Activated naive CD8-positive, alpha-beta T cell treated with anti-CD3 and anti-CD28 coated beads, Interleukin-2, amount 10 ng/mL, durations not matched to agents 7 days and 5 days (primary cell): Measurements from ENCODE around the gene SP8. TPM values are rescaled to one million over a fixed set of nuclear protein-coding genes. Genes with fewer than 3 reads are reported as not detected.

Experiments used
- ATAC-seq: fragments of 150-1000 bp; cut with Tn5 transposase; one replicate; pipeline ENCODE4 v1.10.0; 2021; ENCODE audit warnings: low read depth, moderate library complexity
- POLR2A ChIA-PET: fragments of 350-600 bp; sonication (Branson Sonifier 250); formaldehyde crosslinking; loops from one replicate; lab custom pipeline; 2021; ENCODE audit warnings: antibody characterized with exemption; lab: Charles Lee
- DNase-seq: peaks from one replicate; pipeline ENCODE4 v3.0.0; 2021
- H3K27ac Mint-ChIP-seq: one replicate; pipeline ENCODE4 v1.8.0; 2022; ENCODE audit warnings: mild to moderate bottlenecking, mixed read lengths
- H3K27me3 Mint-ChIP-seq: one replicate; pipeline ENCODE4 v1.8.0; 2022; ENCODE audit warnings: mild to moderate bottlenecking, moderate library complexity, mixed read lengths
- H3K36me3 Mint-ChIP-seq: one replicate; pipeline ENCODE4 v1.8.0; 2021; ENCODE audit warnings: mild to moderate bottlenecking, mixed read lengths
- H3K4me1 Mint-ChIP-seq: one replicate; pipeline ENCODE4 v1.8.0; 2021; ENCODE audit warnings: mixed read lengths
- H3K4me3 Mint-ChIP-seq: one replicate; pipeline ENCODE4 v1.8.0; 2022; ENCODE audit warnings: mild to moderate bottlenecking, moderate library complexity, mixed read lengths
- H3K9me3 Mint-ChIP-seq: one replicate; pipeline ENCODE4 v1.8.0; 2021; ENCODE audit warnings: mixed read lengths
- total RNA-seq, 2 experiments: library from RNA; stranded (reverse); gene quantifications; one replicate each; pipeline ENCODE4 v1.2.3, GENCODE V29; 2021

SP8 gene
- total RNA-seq, 2 experiments from 2014 or later = not detected

GRCh38 chr7:20790375-20790774 is 3.7 kb upstream of the SP8 start:
- DNase-seq (no peak), ATAC-seq (no peak)
- Mint-ChIP-seq H3K27ac (no peak overlapping the region), H3K27me3 (peaks cover 86% of the 10 kb centered on the region), H3K4me3 (peak overlapping the region; percentile 2), H3K4me1 (peaks cover 12% of the 10 kb centered on the region), H3K9me3 (peaks cover 9% of the 10 kb centered on the region), H3K36me3 (no peaks in the 10 kb centered on the region)
- POLR2A ChIA-PET = no interaction called here

GRCh38 chr7:20788420-20788990 is 1.8 kb upstream of the SP8 start:
- DNase-seq = no peak
- H3K36me3 Mint-ChIP-seq = peaks cover 2% of the 10 kb centered on the region
- H3K27me3 Mint-ChIP-seq = peaks cover 80% of the 10 kb centered on the region
- ATAC-seq = no peak
- H3K9me3 Mint-ChIP-seq = peaks cover 9% of the 10 kb centered on the region
- H3K27ac Mint-ChIP-seq = no peak overlapping the region
- POLR2A ChIA-PET = no interaction called here
- H3K4me3 Mint-ChIP-seq = no peak overlapping the region
- H3K4me1 Mint-ChIP-seq = peaks cover 16% of the 10 kb centered on the region

- Mint-ChIP-seq H3K9me3 (peaks cover 11% of the 10 kb centered on the region), H3K4me1 (peaks cover 18% of the 10 kb centered on the region), H3K4me3 (peak overlapping the region; percentile 48), H3K27ac (no peak overlapping the region), H3K36me3 (peaks cover 2% of the 10 kb centered on the region), H3K27me3 (peaks cover 80% of the 10 kb centered on the region)
- DNase-seq = no peak
- no peak for ATAC-seq
- POLR2A ChIA-PET = no interaction called here
These were observed 1.2 kb upstream of the SP8 start for GRCh38 chr7:20787660-20788419.

- peaks cover 18% of the 10 kb centered on the region for H3K4me1 Mint-ChIP-seq
- DNase-seq (no peak), ATAC-seq (no peak)
- peaks cover 2% of the 10 kb centered on the region for H3K36me3 Mint-ChIP-seq
- peak overlapping the region; percentile 28 for H3K27ac Mint-ChIP-seq
- POLR2A ChIA-PET = no interaction called here
- peak overlapping the region; percentile 74 for H3K4me3 Mint-ChIP-seq
- peaks cover 8% of the 10 kb centered on the region for H3K9me3 Mint-ChIP-seq
- H3K27me3 Mint-ChIP-seq = peaks cover 80% of the 10 kb centered on the region
These were observed 286 bp downstream of the SP8 start for GRCh38 chr7:20786421-20786778.

- Mint-ChIP-seq H3K4me1 (peaks cover 15% of the 10 kb centered on the region), H3K27ac (peak overlapping the region; percentile 28), H3K36me3 (peaks cover 2% of the 10 kb centered on the region), H3K9me3 (peaks cover 8% of the 10 kb centered on the region), H3K27me3 (peaks cover 78% of the 10 kb centered on the region), H3K4me3 (peak overlapping the region; percentile 74)
- ATAC-seq (no peak), DNase-seq (no peak)
- POLR2A ChIA-PET = interaction anchor here (0.6 kb wide), 1 partner anchor 643 kb away, joined by 6 read pairs; no protein-coding TSS in a partner anchor
These were observed 655 bp downstream of the SP8 start for GRCh38 chr7:20786049-20786412.

GRCh38 chr7:20785157-20786048 is 1.3 kb downstream of the SP8 start:
- POLR2A ChIA-PET = interaction anchor here (0.6 kb wide), 1 partner anchor 644 kb away, joined by 6 read pairs; no protein-coding TSS in a partner anchor
- H3K27me3 Mint-ChIP-seq = peaks cover 78% of the 10 kb centered on the region

GRCh38 chr7:20784388-20785156 is 2.1 kb downstream of the SP8 start:
- POLR2A ChIA-PET = no interaction called here
- H3K36me3 Mint-ChIP-seq = peaks cover 2% of the 10 kb centered on the region
- H3K9me3 Mint-ChIP-seq = peaks cover 6% of the 10 kb centered on the region
- peak; percentile 50 for DNase-seq
- ATAC-seq = no peak
- no peak overlapping the region for H3K4me3 Mint-ChIP-seq
- no peak overlapping the region for H3K27ac Mint-ChIP-seq
- peaks cover 14% of the 10 kb centered on the region for H3K4me1 Mint-ChIP-seq
- peaks cover 78% of the 10 kb centered on the region for H3K27me3 Mint-ChIP-seq

More at GRCh38 chr7:20785157-20786048, 1.3 kb downstream of the SP8 start:
- DNase-seq (peak; percentile 41), ATAC-seq (no peak)
- H3K27ac Mint-ChIP-seq = peak overlapping the region; percentile 28
- peak overlapping the region; percentile 74 for H3K4me3 Mint-ChIP-seq
- peaks cover 2% of the 10 kb centered on the region for H3K36me3 Mint-ChIP-seq
- peaks cover 8% of the 10 kb centered on the region for H3K9me3 Mint-ChIP-seq
- H3K4me1 Mint-ChIP-seq = peaks cover 15% of the 10 kb centered on the region

- Mint-ChIP-seq H3K27ac (peak overlapping the region; percentile 84), H3K4me3 (peak overlapping the region; percentile 63), H3K9me3 (peaks cover 6% of the 10 kb centered on the region), H3K4me1 (peaks cover 14% of the 10 kb centered on the region), H3K36me3 (peaks cover 2% of the 10 kb centered on the region), H3K27me3 (peaks cover 82% of the 10 kb centered on the region)
- DNase-seq (no peak), ATAC-seq (no peak)
- POLR2A ChIA-PET = no interaction called here
These were observed 2.8 kb downstream of the SP8 start for GRCh38 chr7:20783700-20784387.

- DNase-seq (no peak), ATAC-seq (no peak)
- Mint-ChIP-seq H3K36me3 (peaks cover 2% of the 10 kb centered on the region), H3K9me3 (peaks cover 6% of the 10 kb centered on the region), H3K4me3 (no peak overlapping the region), H3K27ac (no peak overlapping the region), H3K4me1 (peaks cover 14% of the 10 kb centered on the region), H3K27me3 (peaks cover 82% of the 10 kb centered on the region)
- POLR2A ChIA-PET = no interaction called here
These were observed 3.5 kb downstream of the SP8 start for GRCh38 chr7:20783125-20783699.

- Mint-ChIP-seq H3K4me1 (peaks cover 11% of the 10 kb centered on the region), H3K27me3 (peaks cover 87% of the 10 kb centered on the region), H3K4me3 (no peak overlapping the region), H3K36me3 (peaks cover 9% of the 10 kb centered on the region), H3K9me3 (peaks cover 2% of the 10 kb centered on the region), H3K27ac (no peak overlapping the region)
- DNase-seq = no peak
- POLR2A ChIA-PET = no interaction called here
- no peak for ATAC-seq
These were observed 7.6 kb downstream of the SP8 start for GRCh38 chr7:20779041-20779440.

- ATAC-seq (peak; percentile 52), DNase-seq (peak; percentile 49)
- Mint-ChIP-seq H3K4me1 (peaks cover 8% of the 10 kb centered on the region), H3K4me3 (peak overlapping the region; percentile 70), H3K27ac (no peak overlapping the region), H3K9me3 (peaks cover 2% of the 10 kb centered on the region), H3K36me3 (peaks cover 7% of the 10 kb centered on the region), H3K27me3 (peaks cover 78% of the 10 kb centered on the region)
- POLR2A ChIA-PET = no interaction called here
These were observed 8.5 kb downstream of the SP8 start for GRCh38 chr7:20778063-20778721.
